Activated naive CD8-positive, alpha-beta T cell treated with anti-CD3 and anti-CD28 coated beads, Interleukin-2, amount 10 ng/mL, durations not matched to agents 7 days and 5 days (primary cell): ENCODE results near the gene RGS3. TPM values are rescaled to one million over a fixed set of nuclear protein-coding genes. Genes with fewer than 3 reads are reported as not detected.

Experiments used
- ATAC-seq: fragments of 150-1000 bp; cut with Tn5 transposase; one replicate; pipeline ENCODE4 v1.10.0; 2021; ENCODE audit warnings: low read depth, moderate library complexity
- POLR2A ChIA-PET: fragments of 350-600 bp; sonication (Branson Sonifier 250); formaldehyde crosslinking; loops from one replicate; lab custom pipeline; 2021; ENCODE audit warnings: antibody characterized with exemption; lab: Charles Lee
- DNase-seq: peaks from one replicate; pipeline ENCODE4 v3.0.0; 2021
- H3K27ac Mint-ChIP-seq: one replicate; pipeline ENCODE4 v1.8.0; 2022; ENCODE audit warnings: mild to moderate bottlenecking, mixed read lengths
- H3K27me3 Mint-ChIP-seq: one replicate; pipeline ENCODE4 v1.8.0; 2022; ENCODE audit warnings: mild to moderate bottlenecking, moderate library complexity, mixed read lengths
- H3K36me3 Mint-ChIP-seq: one replicate; pipeline ENCODE4 v1.8.0; 2021; ENCODE audit warnings: mild to moderate bottlenecking, mixed read lengths
- H3K4me1 Mint-ChIP-seq: one replicate; pipeline ENCODE4 v1.8.0; 2021; ENCODE audit warnings: mixed read lengths
- H3K4me3 Mint-ChIP-seq: one replicate; pipeline ENCODE4 v1.8.0; 2022; ENCODE audit warnings: mild to moderate bottlenecking, moderate library complexity, mixed read lengths
- H3K9me3 Mint-ChIP-seq: one replicate; pipeline ENCODE4 v1.8.0; 2021; ENCODE audit warnings: mixed read lengths
- total RNA-seq, 2 experiments: library from RNA; stranded (reverse); gene quantifications; one replicate each; pipeline ENCODE4 v1.2.3, GENCODE V29; 2021

The RGS3 gene
- total RNA-seq, 2 experiments from 2014 or later = 63.2 to 65.5 TPM

DNA sequence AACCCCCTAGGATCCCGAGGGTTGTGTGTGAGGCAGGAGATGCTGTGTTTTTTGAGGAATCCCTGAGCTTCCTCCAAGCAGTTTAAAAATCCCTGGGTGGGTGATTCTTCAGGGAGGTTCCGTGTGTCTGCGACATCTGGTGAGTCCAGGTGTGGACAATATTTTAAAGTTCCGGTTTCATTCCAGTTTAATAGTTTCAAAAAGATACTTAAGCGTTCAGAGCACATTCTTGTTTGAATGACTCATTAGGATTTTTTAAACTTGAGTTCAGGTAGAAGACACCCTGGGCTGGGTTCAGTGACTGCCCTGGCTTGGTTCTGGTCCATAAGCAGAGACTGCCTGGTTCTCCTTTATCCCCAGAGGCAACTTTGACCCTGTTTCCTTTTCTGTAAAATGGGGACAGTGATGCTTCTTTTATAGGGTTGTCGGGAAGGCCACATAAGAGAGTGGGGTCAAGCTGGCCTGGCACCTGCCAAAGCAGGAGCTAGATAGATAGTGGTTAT, 119.2 kb downstream of the RGS3 start:
- Mint-ChIP-seq H3K4me3 (peak overlapping the region; percentile 86), H3K9me3 (no peaks in the 10 kb centered on the region), H3K27ac (peak overlapping the region; percentile 95), H3K4me1 (peaks cover 76% of the 10 kb centered on the region), H3K36me3 (peaks cover 29% of the 10 kb centered on the region), H3K27me3 (no peaks in the 10 kb centered on the region)
- ATAC-seq = no peak
- POLR2A ChIA-PET = interaction anchor here (1.3 to 5.3 kb wide), 5 partner anchors 59 to 243 kb away, joined by 3 to 97 read pairs (median 12); partner anchors contain the start of genes C9orf43, POLE3 and WDR31
- DNase-seq = no peak

DNA sequence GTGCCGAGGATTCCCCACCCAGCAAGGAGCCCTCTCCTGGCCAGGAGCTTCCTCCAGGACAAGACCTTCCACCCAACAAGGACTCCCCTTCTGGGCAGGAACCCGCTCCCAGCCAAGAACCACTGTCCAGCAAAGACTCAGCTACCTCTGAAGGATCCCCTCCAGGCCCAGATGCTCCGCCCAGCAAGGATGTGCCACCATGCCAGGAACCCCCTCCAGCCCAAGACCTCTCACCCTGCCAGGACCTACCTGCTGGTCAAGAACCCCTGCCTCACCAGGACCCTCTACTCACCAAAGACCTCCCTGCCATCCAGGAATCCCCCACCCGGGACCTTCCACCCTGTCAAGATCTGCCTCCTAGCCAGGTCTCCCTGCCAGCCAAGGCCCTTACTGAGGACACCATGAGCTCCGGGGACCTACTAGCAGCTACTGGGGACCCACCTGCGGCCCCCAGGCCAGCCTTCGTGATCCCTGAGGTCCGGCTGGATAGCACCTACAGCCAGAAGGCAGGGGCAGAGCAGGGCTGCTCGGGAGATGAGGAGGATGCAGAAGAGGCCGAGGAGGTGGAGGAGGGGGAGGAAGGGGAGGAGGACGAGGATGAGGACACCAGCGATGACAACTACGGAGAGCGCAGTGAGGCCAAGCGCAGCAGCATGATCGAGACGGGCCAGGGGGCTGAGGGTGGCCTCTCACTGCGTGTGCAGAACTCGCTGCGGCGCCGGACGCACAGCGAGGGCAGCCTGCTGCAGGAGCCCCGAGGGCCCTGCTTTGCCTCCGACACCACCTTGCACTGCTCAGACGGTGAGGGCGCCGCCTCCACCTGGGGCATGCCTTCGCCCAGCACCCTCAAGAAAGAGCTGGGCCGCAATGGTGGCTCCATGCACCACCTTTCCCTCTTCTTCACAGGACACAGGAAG, 120.2 kb downstream of the RGS3 start:
- Mint-ChIP-seq H3K36me3 (peaks cover 29% of the 10 kb centered on the region), H3K27me3 (no peaks in the 10 kb centered on the region), H3K4me1 (peaks cover 69% of the 10 kb centered on the region), H3K27ac (peak overlapping the region; percentile 95), H3K4me3 (no peak overlapping the region), H3K9me3 (no peaks in the 10 kb centered on the region)
- ATAC-seq = no peak
- no peak for DNase-seq
- POLR2A ChIA-PET = no interaction called here

DNA sequence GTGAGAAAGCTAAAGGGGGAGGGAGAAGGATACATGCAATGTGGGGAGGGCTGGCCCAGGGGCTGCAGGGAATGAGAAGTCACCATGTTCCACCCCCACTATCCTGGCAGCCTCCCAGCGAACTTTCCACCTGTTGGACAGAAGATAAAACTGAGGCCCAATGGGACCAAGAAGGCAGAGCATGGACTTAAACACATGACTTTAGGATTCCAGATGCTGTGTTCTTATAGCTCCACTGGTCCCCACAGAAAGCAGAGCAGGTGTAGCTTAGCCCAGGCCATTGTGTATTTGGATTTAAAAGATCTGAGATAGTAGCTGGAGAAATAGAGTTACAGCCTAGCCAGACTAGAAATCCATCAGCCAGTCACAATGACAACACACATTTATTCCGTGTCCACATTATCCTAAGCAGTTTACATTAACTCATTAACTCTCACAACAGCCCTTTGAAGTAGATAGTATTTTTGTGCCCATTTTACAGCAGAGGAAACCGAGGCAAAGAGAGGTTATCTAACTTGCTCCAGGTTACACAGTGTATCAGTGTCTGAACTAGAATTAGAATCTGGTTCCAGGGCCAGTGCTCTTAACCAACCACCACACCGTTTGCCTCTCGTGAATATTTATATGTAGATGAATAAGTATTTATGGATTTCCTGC, 121.0 kb downstream of the RGS3 start:
- DNase-seq = no peak
- Mint-ChIP-seq H3K4me3 (no peak overlapping the region), H3K9me3 (no peaks in the 10 kb centered on the region), H3K4me1 (peaks cover 67% of the 10 kb centered on the region), H3K36me3 (peaks cover 29% of the 10 kb centered on the region), H3K27ac (peak overlapping the region; percentile 42), H3K27me3 (no peaks in the 10 kb centered on the region)
- POLR2A ChIA-PET = no interaction called here
- ATAC-seq = no peak

DNA sequence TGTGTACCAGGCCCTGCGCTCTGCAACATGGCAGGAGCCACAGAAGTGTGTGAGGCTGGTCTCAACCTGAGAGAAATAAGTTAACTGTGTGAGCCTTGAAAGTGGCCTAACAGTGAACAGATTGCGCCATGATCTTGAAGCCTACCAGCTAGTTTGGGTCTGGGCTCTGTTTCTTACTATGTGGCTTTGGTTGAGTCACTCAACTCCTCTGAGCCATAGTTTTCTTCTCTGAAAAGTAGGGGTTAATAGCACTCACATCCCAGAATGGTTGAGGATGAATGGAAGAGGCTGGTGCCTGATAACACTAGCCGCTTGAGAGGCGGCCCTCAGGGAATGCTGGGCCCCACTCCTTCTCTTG, 121.5 kb downstream of the RGS3 start:
- ATAC-seq = no peak
- DNase-seq = no peak
- POLR2A ChIA-PET = no interaction called here
- Mint-ChIP-seq H3K27ac (peak overlapping the region; percentile 42), H3K4me1 (peaks cover 67% of the 10 kb centered on the region), H3K27me3 (no peaks in the 10 kb centered on the region), H3K4me3 (no peak overlapping the region), H3K36me3 (peaks cover 29% of the 10 kb centered on the region), H3K9me3 (no peaks in the 10 kb centered on the region)

DNA sequence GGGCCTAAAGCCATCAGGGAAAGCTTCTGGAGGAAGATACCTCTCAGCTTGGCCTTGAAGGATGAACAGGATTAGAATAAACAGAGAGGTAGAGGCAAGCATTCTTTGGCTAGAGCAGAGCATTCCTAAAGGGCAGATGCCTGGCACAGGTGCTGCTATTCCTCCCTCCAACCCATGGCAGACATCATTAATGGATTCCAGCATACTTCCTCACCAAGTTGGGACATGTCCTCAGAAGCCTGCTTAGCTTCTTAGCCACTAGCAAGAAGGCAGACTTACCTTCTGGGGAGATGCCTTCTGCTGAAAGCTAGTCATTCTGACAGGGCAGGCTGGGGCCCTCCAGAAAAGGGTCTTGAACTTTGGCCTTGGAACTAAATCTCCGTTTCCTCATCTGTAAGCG, 122.0 kb downstream of the RGS3 start:
- H3K27ac Mint-ChIP-seq = peak overlapping the region; percentile 42
- peaks cover 65% of the 10 kb centered on the region for H3K4me1 Mint-ChIP-seq
- POLR2A ChIA-PET = no interaction called here
- DNase-seq = no peak
- H3K4me3 Mint-ChIP-seq = no peak overlapping the region
- H3K27me3 Mint-ChIP-seq = no peaks in the 10 kb centered on the region
- ATAC-seq = no peak
- peaks cover 31% of the 10 kb centered on the region for H3K36me3 Mint-ChIP-seq
- H3K9me3 Mint-ChIP-seq = no peaks in the 10 kb centered on the region

DNA sequence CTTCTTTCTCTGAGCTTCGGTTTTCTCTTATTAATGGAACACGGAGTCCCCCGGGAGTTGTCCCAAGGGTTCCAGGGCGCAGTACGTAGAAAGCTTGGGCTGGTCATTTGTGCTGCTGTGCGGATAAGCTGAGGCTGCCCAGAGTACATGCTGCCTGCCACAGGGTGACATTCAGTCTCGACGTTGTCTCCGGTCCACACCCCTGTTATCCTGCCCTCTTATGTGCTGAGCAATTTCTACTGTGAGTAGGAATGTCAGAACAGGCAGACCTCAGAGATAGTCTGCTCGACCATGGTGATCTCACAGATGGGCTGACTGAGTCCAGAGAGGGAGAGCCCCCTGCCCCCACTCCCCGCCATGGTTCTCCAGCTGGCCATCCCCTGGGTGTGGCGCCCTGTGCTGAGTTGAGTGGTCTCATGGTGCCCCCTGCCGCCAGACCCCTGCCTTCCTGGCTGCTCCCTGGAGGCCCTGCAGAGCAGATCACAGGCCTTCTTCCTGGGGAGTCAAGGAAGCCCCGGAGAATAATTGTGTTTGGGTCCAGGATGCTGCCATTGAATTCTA, 124.0 kb downstream of the RGS3 start:
- no peak for ATAC-seq
- peaks cover 32% of the 10 kb centered on the region for H3K36me3 Mint-ChIP-seq
- no peak overlapping the region for H3K27ac Mint-ChIP-seq
- POLR2A ChIA-PET = no interaction called here
- H3K9me3 Mint-ChIP-seq = no peaks in the 10 kb centered on the region
- H3K27me3 Mint-ChIP-seq = no peaks in the 10 kb centered on the region
- H3K4me3 Mint-ChIP-seq = no peak overlapping the region
- H3K4me1 Mint-ChIP-seq = peaks cover 48% of the 10 kb centered on the region
- DNase-seq = no peak

DNA sequence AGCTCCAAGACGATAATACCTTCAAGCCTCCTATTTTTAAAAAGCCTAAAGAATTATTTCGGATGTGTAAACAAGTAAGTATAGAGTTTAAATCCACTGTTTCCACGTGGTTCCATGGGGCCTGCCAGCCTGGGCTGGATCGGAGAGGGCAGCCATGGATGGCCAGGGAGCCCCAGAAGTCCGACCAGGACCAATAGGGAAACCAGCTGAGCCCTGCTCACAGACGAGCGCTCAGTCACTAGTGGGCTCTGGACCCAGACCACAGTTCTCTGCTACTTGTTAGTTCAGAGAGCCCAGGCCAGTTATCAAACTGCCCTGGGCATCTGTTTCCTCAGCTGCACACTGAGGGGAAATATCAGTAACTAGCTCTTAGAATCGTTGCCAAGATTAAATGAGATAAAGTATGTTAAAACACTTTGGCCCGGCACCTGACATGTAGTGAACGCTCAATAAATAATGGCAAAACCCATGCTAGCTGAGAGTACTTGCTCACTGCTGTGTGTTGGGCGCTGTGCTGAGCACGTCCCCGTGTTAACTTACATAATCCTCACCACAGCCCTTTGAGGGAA, 124.8 kb downstream of the RGS3 start:
- Mint-ChIP-seq H3K36me3 (peaks cover 29% of the 10 kb centered on the region), H3K27ac (peak overlapping the region; percentile 51), H3K4me3 (no peak overlapping the region), H3K4me1 (peaks cover 46% of the 10 kb centered on the region), H3K27me3 (no peaks in the 10 kb centered on the region), H3K9me3 (no peaks in the 10 kb centered on the region)
- POLR2A ChIA-PET = interaction anchor here (0.6 to 2.1 kb wide), 2 partner anchors 10 to 24 kb away, joined by 3 to 9 read pairs; no protein-coding TSS in a partner anchor
- ATAC-seq (no peak), DNase-seq (no peak)

DNA sequence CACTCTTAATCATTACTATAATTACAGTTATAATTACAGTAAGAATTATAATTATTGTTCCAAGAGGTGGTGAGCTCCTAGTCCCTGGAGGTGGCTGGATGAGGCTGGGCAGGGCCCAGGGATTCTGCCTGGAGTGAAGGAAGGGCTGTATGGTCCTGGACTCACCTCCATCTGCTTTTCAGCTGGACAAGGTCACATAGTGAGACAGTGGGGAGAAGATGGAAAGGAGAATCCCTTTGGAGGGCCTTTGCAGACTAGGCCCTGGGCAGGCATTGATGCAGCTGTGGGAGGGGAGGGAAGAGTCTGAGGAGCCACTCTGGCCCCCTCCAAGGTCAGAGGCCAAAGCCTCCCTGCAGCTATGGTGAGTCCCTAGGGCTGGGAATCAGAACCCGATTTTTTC, 125.4 kb downstream of the RGS3 start:
- H3K4me1 Mint-ChIP-seq = peaks cover 44% of the 10 kb centered on the region
- H3K36me3 Mint-ChIP-seq = peaks cover 24% of the 10 kb centered on the region
- POLR2A ChIA-PET = interaction anchor here (0.6 to 2.1 kb wide), 2 partner anchors 10 to 23 kb away, joined by 3 to 9 read pairs; no protein-coding TSS in a partner anchor
- DNase-seq (no peak), ATAC-seq (no peak)
- H3K27me3 Mint-ChIP-seq = no peaks in the 10 kb centered on the region
- peak overlapping the region; percentile 73 for H3K27ac Mint-ChIP-seq
- H3K4me3 Mint-ChIP-seq = no peak overlapping the region
- no peaks in the 10 kb centered on the region for H3K9me3 Mint-ChIP-seq

DNA sequence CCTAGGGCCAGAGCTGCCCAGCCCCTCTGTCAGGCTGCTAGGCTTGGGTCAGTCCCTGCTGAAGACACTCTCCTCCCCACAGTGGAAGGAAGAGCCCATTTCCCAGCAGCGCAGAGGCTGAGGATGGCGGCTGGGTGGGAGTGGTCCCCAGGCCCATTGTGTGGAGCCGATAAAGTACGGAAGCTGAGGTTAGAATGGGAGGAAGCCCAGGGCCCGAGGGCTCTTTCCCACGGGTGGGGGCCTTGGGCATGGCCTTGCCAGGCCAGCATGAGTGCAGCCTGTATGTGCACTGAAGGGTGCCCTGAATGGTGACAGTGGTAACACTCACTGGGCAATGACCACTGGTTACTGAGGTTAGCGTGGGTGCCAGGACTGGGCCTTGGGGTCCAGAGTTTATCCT, 125.9 kb downstream of the RGS3 start:
- Mint-ChIP-seq H3K4me1 (peaks cover 44% of the 10 kb centered on the region), H3K4me3 (peak overlapping the region; percentile 33), H3K27ac (peak overlapping the region; percentile 73), H3K9me3 (no peaks in the 10 kb centered on the region), H3K36me3 (peaks cover 23% of the 10 kb centered on the region), H3K27me3 (no peaks in the 10 kb centered on the region)
- POLR2A ChIA-PET = interaction anchor here (0.5 to 2.1 kb wide), 2 partner anchors 11 to 89 kb away, joined by 4 to 9 read pairs; no protein-coding TSS in a partner anchor
- no peak for DNase-seq
- ATAC-seq = no peak

DNA sequence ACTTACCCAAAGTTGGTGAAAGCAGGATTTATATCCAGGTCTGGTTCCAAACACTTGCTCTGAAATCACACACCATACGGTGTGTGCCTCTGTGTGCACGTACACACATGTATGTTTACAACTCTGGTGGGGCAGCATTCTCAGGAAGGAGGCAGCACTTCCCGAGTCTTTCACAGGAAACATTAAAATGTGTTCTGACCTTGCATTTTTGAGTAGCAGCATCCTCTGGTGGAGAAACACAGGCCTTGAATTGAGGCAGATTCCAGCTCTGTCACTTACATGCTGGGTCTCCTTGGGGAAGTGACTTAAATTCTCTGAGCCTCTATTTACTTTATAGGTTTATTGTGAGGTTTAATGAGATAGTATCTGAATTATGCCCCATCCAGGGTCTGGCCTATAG, 126.4 kb downstream of the RGS3 start:
- no peak for DNase-seq
- Mint-ChIP-seq H3K9me3 (no peaks in the 10 kb centered on the region), H3K4me3 (peak overlapping the region; percentile 33), H3K4me1 (peaks cover 41% of the 10 kb centered on the region), H3K27me3 (no peaks in the 10 kb centered on the region), H3K27ac (peak overlapping the region; percentile 46), H3K36me3 (peaks cover 19% of the 10 kb centered on the region)
- ATAC-seq = peak; percentile 30
- POLR2A ChIA-PET = interaction anchor here (0.5 to 2.1 kb wide), 2 partner anchors 11 to 89 kb away, joined by 4 to 9 read pairs; no protein-coding TSS in a partner anchor

DNA sequence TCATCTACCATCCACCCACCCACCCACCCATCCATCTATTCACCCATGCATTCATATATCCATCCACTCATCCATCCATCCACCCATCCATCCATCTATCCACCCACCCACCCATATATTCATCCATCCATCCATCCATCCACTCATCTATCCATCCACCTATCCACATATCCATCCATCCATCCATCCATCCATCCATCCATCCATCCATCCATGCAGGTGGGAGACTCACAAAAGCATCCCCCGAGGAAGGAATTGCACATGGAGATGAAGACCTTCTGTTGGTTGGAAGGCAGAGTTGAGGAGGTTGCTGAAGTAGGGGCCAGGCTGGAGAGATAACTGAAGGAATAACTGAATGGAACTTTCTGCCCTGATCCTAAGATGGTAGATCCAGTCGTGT, 126.9 kb downstream of the RGS3 start:
- no peaks in the 10 kb centered on the region for H3K27me3 Mint-ChIP-seq
- POLR2A ChIA-PET = no interaction called here
- DNase-seq (no peak), ATAC-seq (no peak)
- H3K4me1 Mint-ChIP-seq = peaks cover 37% of the 10 kb centered on the region
- H3K9me3 Mint-ChIP-seq = no peaks in the 10 kb centered on the region
- peaks cover 14% of the 10 kb centered on the region for H3K36me3 Mint-ChIP-seq
- no peak overlapping the region for H3K4me3 Mint-ChIP-seq
- H3K27ac Mint-ChIP-seq = peak overlapping the region; percentile 10

DNA sequence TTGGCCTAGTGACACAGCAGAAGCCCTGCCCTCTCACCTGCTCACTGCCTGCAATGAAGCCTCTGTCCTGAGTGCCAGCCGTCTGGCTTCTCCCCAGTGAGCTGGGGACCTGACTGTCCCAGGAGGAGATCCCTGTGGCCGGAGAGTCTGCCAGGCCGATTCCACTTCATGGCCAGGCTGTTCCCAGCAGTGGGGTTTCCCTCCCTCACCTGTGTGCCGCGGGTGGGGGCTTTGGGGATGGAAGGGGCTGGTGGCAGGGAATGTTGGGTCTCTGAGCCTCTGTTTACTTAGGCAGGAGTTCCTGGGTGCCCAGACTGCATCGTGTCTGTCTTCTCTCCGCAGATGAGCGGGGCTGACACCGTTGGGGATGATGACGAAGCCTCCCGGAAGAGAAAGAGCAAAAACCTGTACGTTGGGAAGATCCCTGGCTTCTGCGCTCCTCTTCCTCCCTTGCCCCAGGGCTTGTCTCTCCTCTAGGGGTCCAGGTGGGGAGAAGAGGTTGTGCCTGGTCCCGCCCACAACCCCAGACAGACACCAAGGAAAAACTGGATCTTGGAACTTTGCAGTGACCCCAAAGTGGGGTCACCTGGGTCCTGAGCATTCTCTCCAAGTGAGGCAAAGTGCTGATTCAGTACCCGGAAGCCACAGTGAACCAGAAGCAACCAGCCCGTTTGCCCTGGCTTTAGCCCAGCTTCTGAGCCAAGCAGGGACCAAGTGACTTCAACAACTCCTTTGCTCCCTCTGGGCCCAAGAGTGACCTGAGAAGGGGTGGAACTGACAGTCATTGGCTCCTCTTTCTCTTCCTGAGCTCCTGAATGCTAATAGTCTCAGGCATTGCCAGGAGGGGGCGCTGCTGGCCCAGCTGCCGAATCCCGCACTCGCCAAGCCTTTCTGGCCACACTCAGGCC, 127.7 kb downstream of the RGS3 start:
- Mint-ChIP-seq H3K4me3 (no peak overlapping the region), H3K4me1 (peaks cover 28% of the 10 kb centered on the region), H3K9me3 (no peaks in the 10 kb centered on the region), H3K27me3 (no peaks in the 10 kb centered on the region), H3K36me3 (peaks cover 7% of the 10 kb centered on the region), H3K27ac (no peak overlapping the region)
- POLR2A ChIA-PET = interaction anchor here (0.9 to 1.0 kb wide), 2 partner anchors 10 to 67 kb away, joined by 3 read pairs; no protein-coding TSS in a partner anchor
- ATAC-seq (no peak), DNase-seq (peak; percentile 70)
